K562 (cell line): ENCODE measurements around the gene KMT2C. TPM values are rescaled to one million over a fixed set of nuclear protein-coding genes. Genes with fewer than 3 reads are reported as not detected.

Source experiments
- BHLHE40 ChIP-seq: IDR thresholded peaks from 2 replicates; pipeline ENCODE4 v1.6.1; 2011; ENCODE audit warnings: low read length, improper control_type of control experiment
- ERF ChIP-seq: fragments of 450-650 bp; formaldehyde crosslinking; IDR thresholded peaks from 2 replicates; pipeline ENCODE4 v1.4.0; 2020; ENCODE audit warnings: mild to moderate bottlenecking, mixed read lengths
- HMGN3 ChIP-seq: IDR thresholded peaks from 2 replicates; pipeline ENCODE4 v1.6.1; 2011; ENCODE audit warnings: borderline replicate concordance, low read depth, mild to moderate bottlenecking, mixed read lengths, low read length; ENCODE audit not compliant: insufficient read length; ENCODE audit errors: extremely low read depth
- NFATC3 ChIP-seq: fragments of 450-650 bp; IDR thresholded peaks from 2 replicates; pipeline ENCODE4 v1.6.1; 2017; ENCODE audit warnings: mild to moderate bottlenecking
- RBM34 ChIP-seq: fragments of 200-400 bp; formaldehyde crosslinking; IDR thresholded peaks from 2 replicates; pipeline ENCODE4 v1.6.1; 2018; ENCODE audit warnings: low read length, borderline replicate concordance; ENCODE audit not compliant: insufficient read depth
- ZFP36 ChIP-seq: fragments of 150-350 bp; IDR thresholded peaks from 2 replicates; pipeline ENCODE4 v1.6.1; 2018; ENCODE audit warnings: low read length, low read depth; ENCODE audit not compliant: partially characterized antibody
- ZNF134 ChIP-seq: fragments of 250-450 bp; sonication (Bioruptor Pico); conservative IDR thresholded peaks from 2 replicates; pipeline ENCODE4 v1.4.0; 2020
- polyA plus RNA-seq, 8 experiments: library from polyadenylated mRNA; depleted of rRNA in 4 of 8; stranded (reverse) in 5 of 8; unstranded in 3 of 8; fragments of >200 nt; fragmentation: Nextera tagmentation in 2 of 8; fragmentation: Illumina TruSeq in 1 of 8; extraction: Ambion mirVana in 2 of 8; extraction: Trizol in 1 of 8; gene quantifications; 2 replicates each; pipeline versions ENCODE4 v1.2.1 to v1.2.3, GENCODE V29; 2011 to 2014; ENCODE audit warnings: inconsistent platforms in 1 of 8, missing spikeins in 1 of 8
- total RNA-seq, 7 experiments: library from RNA; depleted of rRNA in 6 of 7; stranded (reverse); fragments of >200 nt in 6 of 7; fragmentation: Illumina TruSeq in 2 of 7; extraction: Trizol in 2 of 7; gene quantifications; 2 replicates each; pipeline versions ENCODE4 v1.2.1 to v1.2.3, GENCODE V29; 2011 to 2021; ENCODE audit warnings: low replicate concordance in 1 of 7
- TF ChIP-seq, protein P1 (sequence below): sonication (generic); formaldehyde crosslinking; IDR thresholded peaks from 2 replicates; pipeline ENCODE4 v1.8.0; 2022; ENCODE audit warnings: mild to moderate bottlenecking, missing genetic modification reagents

Gene KMT2C
- total and polyA plus RNA-seq, 9 of the 15 experiments (the other 6 are each of a cell fraction or from before 2014, with no cell fraction given) = 4.9 to 67.8 (median 27.1) TPM

GRCh38 chr7:152193880-152194279 lies 241.9 kb downstream of the KMT2C start (continued):
- TF ChIP-seq ZFP36 (no peak), HMGN3 (no peak), RBM34 (no peak), ZNF134 (CRISPR knock-in tag) (no peak), BHLHE40 (no peak), ERF (CRISPR knock-in tag) (no peak), NFATC3 (no peak)
- TF ChIP-seq, protein P1, sequence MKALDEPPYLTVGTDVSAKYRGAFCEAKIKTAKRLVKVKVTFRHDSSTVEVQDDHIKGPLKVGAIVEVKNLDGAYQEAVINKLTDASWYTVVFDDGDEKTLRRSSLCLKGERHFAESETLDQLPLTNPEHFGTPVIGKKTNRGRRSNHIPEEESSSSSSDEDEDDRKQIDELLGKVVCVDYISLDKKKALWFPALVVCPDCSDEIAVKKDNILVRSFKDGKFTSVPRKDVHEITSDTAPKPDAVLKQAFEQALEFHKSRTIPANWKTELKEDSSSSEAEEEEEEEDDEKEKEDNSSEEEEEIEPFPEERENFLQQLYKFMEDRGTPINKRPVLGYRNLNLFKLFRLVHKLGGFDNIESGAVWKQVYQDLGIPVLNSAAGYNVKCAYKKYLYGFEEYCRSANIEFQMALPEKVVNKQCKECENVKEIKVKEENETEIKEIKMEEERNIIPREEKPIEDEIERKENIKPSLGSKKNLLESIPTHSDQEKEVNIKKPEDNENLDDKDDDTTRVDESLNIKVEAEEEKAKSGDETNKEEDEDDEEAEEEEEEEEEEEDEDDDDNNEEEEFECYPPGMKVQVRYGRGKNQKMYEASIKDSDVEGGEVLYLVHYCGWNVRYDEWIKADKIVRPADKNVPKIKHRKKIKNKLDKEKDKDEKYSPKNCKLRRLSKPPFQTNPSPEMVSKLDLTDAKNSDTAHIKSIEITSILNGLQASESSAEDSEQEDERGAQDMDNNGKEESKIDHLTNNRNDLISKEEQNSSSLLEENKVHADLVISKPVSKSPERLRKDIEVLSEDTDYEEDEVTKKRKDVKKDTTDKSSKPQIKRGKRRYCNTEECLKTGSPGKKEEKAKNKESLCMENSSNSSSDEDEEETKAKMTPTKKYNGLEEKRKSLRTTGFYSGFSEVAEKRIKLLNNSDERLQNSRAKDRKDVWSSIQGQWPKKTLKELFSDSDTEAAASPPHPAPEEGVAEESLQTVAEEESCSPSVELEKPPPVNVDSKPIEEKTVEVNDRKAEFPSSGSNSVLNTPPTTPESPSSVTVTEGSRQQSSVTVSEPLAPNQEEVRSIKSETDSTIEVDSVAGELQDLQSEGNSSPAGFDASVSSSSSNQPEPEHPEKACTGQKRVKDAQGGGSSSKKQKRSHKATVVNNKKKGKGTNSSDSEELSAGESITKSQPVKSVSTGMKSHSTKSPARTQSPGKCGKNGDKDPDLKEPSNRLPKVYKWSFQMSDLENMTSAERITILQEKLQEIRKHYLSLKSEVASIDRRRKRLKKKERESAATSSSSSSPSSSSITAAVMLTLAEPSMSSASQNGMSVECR (CRISPR knock-in tag) = no peak
- TF ChIP-seq, all 486 proteins: peak for 0
